HEK293T (cell line): ENCODE measurements around the gene CDH13.

ENCODE experiments used
- CTCF ChIA-PET: fragments of 350-600 bp; formaldehyde crosslinking; extraction: SDS; loops from one replicate; lab custom pipeline; 2021; ENCODE audit warnings: antibody characterized with exemption, inconsistent platforms; lab: Yijun Ruan, JAX
- POLR2A ChIA-PET: fragments of 350-600 bp; formaldehyde crosslinking; extraction: SDS; loops from one replicate; lab custom pipeline; 2020; ENCODE audit warnings: antibody characterized with exemption, inconsistent platforms; lab: Yijun Ruan, JAX
- DNase-seq: peaks from one replicate; pipeline ENCODE4 v3.0.0; 2012; ENCODE audit warnings: mixed read lengths; ENCODE audit errors: extremely low spot score
- ARNT ChIP-seq: fragments of 450-650 bp; IDR thresholded peaks from 2 replicates; pipeline ENCODE4 v1.6.1; 2017; ENCODE audit warnings: mild to moderate bottlenecking
- BHLHE40 ChIP-seq: fragments of 450-650 bp; IDR thresholded peaks from 2 replicates; pipeline ENCODE4 v1.6.1; 2016; ENCODE audit warnings: mild to moderate bottlenecking, moderate library complexity, borderline replicate concordance
- CTBP1 ChIP-seq: fragments of 450-650 bp; IDR thresholded peaks from 2 replicates; pipeline ENCODE4 v1.6.1; 2016; ENCODE audit warnings: borderline replicate concordance
- ELF4 ChIP-seq: fragments of 450-650 bp; IDR thresholded peaks from 2 replicates; pipeline ENCODE4 v1.6.1; 2017; ENCODE audit warnings: antibody characterized with exemption
- FOXA1 ChIP-seq: fragments of 450-650 bp; IDR thresholded peaks from 2 replicates; pipeline ENCODE4 v1.6.1; 2016; ENCODE audit warnings: mild to moderate bottlenecking
- FOXK2 ChIP-seq: fragments of 450-650 bp; IDR thresholded peaks from 2 replicates; pipeline ENCODE4 v1.6.1; 2016; ENCODE audit warnings: mild to moderate bottlenecking
- FOXM1 ChIP-seq: fragments of 450-650 bp; IDR thresholded peaks from 2 replicates; pipeline ENCODE4 v1.6.1; 2017; ENCODE audit warnings: mild to moderate bottlenecking, borderline replicate concordance
- HDGF ChIP-seq: fragments of 450-650 bp; IDR thresholded peaks from 2 replicates; pipeline ENCODE4 v1.6.1; 2017; ENCODE audit warnings: antibody characterized with exemption, borderline replicate concordance
- L3MBTL2 ChIP-seq: fragments of 450-650 bp; conservative IDR thresholded peaks from 2 replicates; pipeline ENCODE4 v1.6.1; 2016; ENCODE audit warnings: mild to moderate bottlenecking
- LEF1 ChIP-seq: fragments of 450-650 bp; IDR thresholded peaks from 2 replicates; pipeline ENCODE4 v1.6.1; 2017; ENCODE audit warnings: mild to moderate bottlenecking, borderline replicate concordance
- NFRKB ChIP-seq: fragments of 450-650 bp; IDR thresholded peaks from 2 replicates; pipeline ENCODE4 v1.6.1; 2016; ENCODE audit warnings: mild to moderate bottlenecking, moderate library complexity
- SP1 ChIP-seq: fragments of 450-650 bp; IDR thresholded peaks from 2 replicates; pipeline ENCODE4 v1.6.1; 2017
- SUZ12 ChIP-seq: fragments of 450-650 bp; IDR thresholded peaks from 2 replicates; pipeline ENCODE4 v1.6.1; 2016; ENCODE audit warnings: mild to moderate bottlenecking
- TARDBP ChIP-seq: fragments of 450-650 bp; IDR thresholded peaks from 2 replicates; pipeline ENCODE4 v1.6.1; 2016
- ZNF384 ChIP-seq: fragments of 450-650 bp; IDR thresholded peaks from 2 replicates; pipeline ENCODE4 v1.6.1; 2016
- TF ChIP-seq, protein P1 (sequence below): fragments of 450-650 bp; IDR thresholded peaks from 2 replicates; pipeline ENCODE4 v1.6.1; 2016

The CDH13 gene

DNA sequence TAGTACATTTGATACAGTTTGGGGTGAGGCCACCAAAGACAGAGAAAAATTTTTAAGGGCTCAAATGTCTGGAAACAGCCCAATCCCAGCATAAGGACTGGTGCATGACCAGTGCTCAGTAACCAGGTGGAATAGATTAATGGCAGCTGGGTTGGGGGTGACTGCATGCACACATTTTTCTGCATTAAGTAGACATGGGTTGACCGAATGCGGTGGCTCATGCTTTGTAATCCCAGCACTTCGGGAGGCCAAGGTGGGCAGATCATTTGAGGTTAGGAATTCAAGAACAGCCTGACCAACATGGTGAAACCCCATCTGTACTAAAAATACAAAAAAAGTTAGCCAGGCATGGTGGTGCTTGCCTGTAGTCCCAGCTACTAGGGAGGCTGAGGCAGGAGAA lies 1060.0 kb downstream of the CDH13 start:
- no peak for DNase-seq

DNA sequence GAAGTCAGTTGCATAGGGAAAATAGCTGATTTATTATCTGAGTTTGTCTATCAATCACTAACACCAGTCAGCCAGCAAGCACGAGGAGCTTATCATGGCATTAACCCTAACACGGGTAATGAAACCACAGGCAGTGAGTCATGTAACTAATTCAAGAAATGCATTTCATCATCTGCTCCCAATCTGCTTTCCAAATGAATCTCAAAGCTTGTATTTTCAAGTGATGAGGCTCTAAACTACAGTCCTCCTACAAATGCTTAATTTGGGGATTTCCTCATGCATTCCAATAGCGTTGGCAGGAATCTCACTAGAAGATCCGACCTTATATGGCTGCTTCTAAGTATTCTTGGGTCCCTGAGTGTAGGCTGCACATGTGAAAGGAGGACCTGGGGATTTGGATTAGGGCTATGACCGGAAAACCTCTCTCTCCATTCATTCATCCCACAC lies 1062.6 kb downstream of the CDH13 start:
- ChIA-PET CTCF (no interaction called here), POLR2A (no interaction called here)
- no peak for DNase-seq
- TF ChIP-seq ARNT (no peak), SUZ12 (no peak), LEF1 (no peak), SP1 (no peak), ZNF384 (no peak), FOXM1 (no peak), TARDBP (no peak), HDGF (no peak), FOXK2 (no peak), L3MBTL2 (no peak), BHLHE40 (no peak), CTBP1 (no peak), FOXA1 (no peak), NFRKB (no peak), ELF4 (no peak)
- TF ChIP-seq, protein P1, sequence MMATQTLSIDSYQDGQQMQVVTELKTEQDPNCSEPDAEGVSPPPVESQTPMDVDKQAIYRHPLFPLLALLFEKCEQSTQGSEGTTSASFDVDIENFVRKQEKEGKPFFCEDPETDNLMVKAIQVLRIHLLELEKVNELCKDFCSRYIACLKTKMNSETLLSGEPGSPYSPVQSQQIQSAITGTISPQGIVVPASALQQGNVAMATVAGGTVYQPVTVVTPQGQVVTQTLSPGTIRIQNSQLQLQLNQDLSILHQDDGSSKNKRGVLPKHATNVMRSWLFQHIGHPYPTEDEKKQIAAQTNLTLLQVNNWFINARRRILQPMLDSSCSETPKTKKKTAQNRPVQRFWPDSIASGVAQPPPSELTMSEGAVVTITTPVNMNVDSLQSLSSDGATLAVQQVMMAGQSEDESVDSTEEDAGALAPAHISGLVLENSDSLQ: no peak

More for the DNA sequence above, 1060.0 kb downstream of the CDH13 start:
- ChIA-PET CTCF (no interaction called here), POLR2A (no interaction called here)
- TF ChIP-seq FOXA1 (no peak), ARNT (no peak), LEF1 (no peak), FOXM1 (no peak)

DNA sequence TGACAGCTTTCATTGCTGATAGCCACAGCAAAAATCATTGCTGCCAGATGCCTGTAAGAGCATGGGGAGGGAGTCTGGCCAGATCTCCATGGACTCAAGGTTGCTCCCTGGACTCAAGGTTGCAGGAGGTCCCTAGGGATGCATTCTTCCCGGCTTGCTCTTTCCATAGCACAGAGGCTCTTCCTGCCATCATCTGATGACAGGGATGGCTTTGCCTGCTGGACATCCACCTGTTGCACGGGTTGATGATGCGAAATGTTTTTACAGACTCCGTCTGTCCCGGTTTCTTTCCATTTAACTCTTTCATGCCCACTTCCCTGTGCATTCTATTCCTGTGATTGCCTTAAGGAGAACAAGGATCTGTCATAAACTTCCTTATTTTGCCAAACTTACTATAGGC lies 1065.5 kb downstream of the CDH13 start:
- no peak for DNase-seq
- ChIA-PET CTCF (no interaction called here), POLR2A (no interaction called here)
- TF ChIP-seq LEF1 (no peak), BHLHE40 (no peak), FOXM1 (no peak), SUZ12 (no peak), ELF4 (no peak), FOXK2 (no peak), ZNF384 (no peak), ARNT (no peak), TARDBP (no peak), SP1 (no peak), CTBP1 (no peak), FOXA1 (no peak), NFRKB (no peak), L3MBTL2 (no peak), HDGF (no peak)
- TF ChIP-seq, protein P1: no peak

DNA sequence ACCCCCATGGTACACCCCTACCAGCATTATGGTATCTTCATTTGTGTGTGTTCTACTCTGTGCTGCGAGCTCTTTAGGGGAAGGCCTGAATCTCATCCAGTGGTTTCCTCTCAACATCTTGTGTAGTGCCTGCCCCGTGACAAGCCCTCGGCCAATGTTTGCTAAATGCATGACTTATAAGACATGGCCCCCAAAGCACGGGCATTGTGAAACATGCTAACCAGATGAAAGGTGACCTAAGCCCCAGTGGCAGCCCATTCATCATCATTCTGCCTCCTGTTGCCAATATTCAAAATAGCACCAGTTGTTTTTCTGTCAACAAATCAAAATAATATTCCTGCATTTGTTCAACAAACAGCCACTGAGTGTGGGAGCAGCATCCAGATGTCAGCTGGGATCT lies 1072.2 kb downstream of the CDH13 start:
- ChIA-PET CTCF (no interaction called here), POLR2A (no interaction called here)
- no peak for DNase-seq
- TF ChIP-seq L3MBTL2: no peak
- TF ChIP-seq ELF4: no peak
- TF ChIP-seq BHLHE40: no peak
- TF ChIP-seq, protein P1: no peak
- no peak for TF ChIP-seq FOXA1
- TF ChIP-seq TARDBP: no peak
- TF ChIP-seq SUZ12: no peak
- no peak for TF ChIP-seq HDGF
- TF ChIP-seq CTBP1: no peak
- no peak for TF ChIP-seq ZNF384
- TF ChIP-seq NFRKB: no peak
- TF ChIP-seq SP1: no peak
- TF ChIP-seq FOXM1: no peak
- no peak for TF ChIP-seq LEF1

DNA sequence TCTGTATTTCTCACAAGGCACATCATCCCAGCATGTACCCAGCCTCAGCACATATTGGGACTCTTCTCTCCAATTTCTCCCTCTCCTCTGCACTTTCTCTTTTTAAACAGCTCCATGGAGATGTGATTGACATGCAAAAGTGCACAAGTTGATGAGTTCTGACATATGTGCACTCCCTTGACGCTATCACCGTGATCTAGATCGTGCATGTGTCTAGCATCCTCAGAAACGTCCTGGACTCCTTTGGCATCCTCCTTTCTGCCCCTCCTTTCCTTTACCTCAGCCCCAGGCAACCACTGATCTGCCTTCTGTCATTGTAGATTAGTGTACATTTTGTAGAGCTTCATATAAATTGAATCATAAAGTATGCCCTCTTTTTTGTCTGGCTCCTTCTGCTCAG lies 1073.0 kb downstream of the CDH13 start:
- POLR2A ChIA-PET: no interaction called here
- TF ChIP-seq BHLHE40 (no peak), ZNF384 (no peak), FOXA1 (no peak), TARDBP (no peak), HDGF (no peak), L3MBTL2 (no peak), FOXK2 (no peak), SUZ12 (no peak), FOXM1 (no peak), CTBP1 (no peak), SP1 (no peak), LEF1 (no peak), ELF4 (no peak), NFRKB (no peak), ARNT (no peak)
- TF ChIP-seq, protein P1: no peak

DNA sequence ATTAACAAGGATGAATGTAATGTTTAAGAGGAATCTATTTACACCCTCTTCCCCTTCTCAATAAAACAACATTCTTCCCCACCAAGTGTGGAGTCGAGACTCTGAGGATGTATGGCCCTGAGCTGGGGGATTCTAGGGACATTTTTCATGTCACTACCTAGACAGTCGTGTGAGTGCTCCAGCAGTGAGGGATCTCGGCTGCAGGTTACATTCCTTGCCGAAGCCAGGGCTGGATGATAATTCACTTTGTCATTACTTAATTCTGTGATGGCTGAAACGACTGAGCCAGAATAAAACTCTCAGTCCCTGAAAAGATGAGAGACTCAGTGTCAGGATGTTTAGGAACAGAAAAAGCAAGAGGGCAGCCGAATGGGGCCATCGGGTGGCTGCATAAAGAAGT lies 1074.1 kb downstream of the CDH13 start:
- no peak for DNase-seq
- ChIA-PET POLR2A (no interaction called here), CTCF (no interaction called here)
- no peak for TF ChIP-seq CTBP1

More for the DNA sequence above, 1073.0 kb downstream of the CDH13 start:
- DNase-seq: no peak
- CTCF ChIA-PET: no interaction called here
